HEK293 (cell line): ENCODE measurements around the gene MRRF.
A peak's percentile ranks its signal among the peaks of the same experiment; 100 is the strongest.

Experiments used
- CTCF ChIA-PET: fragments of 350-600 bp; formaldehyde crosslinking; extraction: SDS; loops from one replicate; lab custom pipeline; 2021; ENCODE audit warnings: antibody characterized with exemption; lab: Yijun Ruan, JAX
- POLR2A ChIA-PET: fragments of 300-600 bp; formaldehyde crosslinking; extraction: SDS; loops from one replicate; lab custom pipeline; 2020; ENCODE audit warnings: antibody characterized with exemption, inconsistent platforms; lab: Yijun Ruan, JAX
- H3K27ac ChIP-seq: fragments of 200-500 bp; sonication (Bioruptor generic); 2 replicates; pipeline ENCODE4 v1.5.1; 2014; ENCODE audit warnings: low read depth, low read length, control low read depth, inconsistent platforms; ENCODE audit errors: extremely low read depth
- H3K36me3 ChIP-seq, 2 experiments: fragments of 200-500 bp in 1 of 2; sonication (Bioruptor generic) in 1 of 2; 1 replicate in 1 of 2; 2 replicates in 1 of 2; pipeline ENCODE4 v1.5.1; 2014 to 2017; ENCODE audit warnings: inconsistent platforms in 2 of 2, low read length in 2 of 2; ENCODE audit not compliant: control insufficient read depth in 2 of 2, insufficient read depth in 1 of 2
- H3K4me1 ChIP-seq: fragments of 200-500 bp; sonication (Bioruptor generic); 2 replicates; pipeline ENCODE4 v1.5.1; 2014; ENCODE audit warnings: mild to moderate bottlenecking, low read length, inconsistent platforms; ENCODE audit not compliant: control insufficient read depth, insufficient read depth
- H3K4me3 ChIP-seq: 2 replicates; pipeline ENCODE4 v1.5.1; 2011; ENCODE audit warnings: low read depth, mild to moderate bottlenecking, control low read depth, low read length, moderate library complexity
- H3K9me3 ChIP-seq: fragments of 200-500 bp; sonication (Bioruptor generic); 2 replicates; pipeline ENCODE4 v1.5.1; 2014; ENCODE audit warnings: low read depth, low read length, inconsistent platforms; ENCODE audit not compliant: control insufficient read depth, insufficient read depth
- FEZF1 ChIP-seq: fragments of 450-650 bp; formaldehyde crosslinking; IDR thresholded peaks from 2 replicates; pipeline ENCODE4 v1.5.1; 2016; ENCODE audit warnings: missing biosample characterization, missing genetic modification characterization
- GLIS1 ChIP-seq: fragments of 450-650 bp; formaldehyde crosslinking; IDR thresholded peaks from 2 replicates; pipeline ENCODE4 v1.5.1; 2016; ENCODE audit warnings: missing biosample characterization, missing genetic modification characterization
- KLF7 ChIP-seq: fragments of 450-650 bp; formaldehyde crosslinking; IDR thresholded peaks from 2 replicates; pipeline ENCODE4 v1.5.1; 2016; ENCODE audit warnings: missing biosample characterization, missing genetic modification characterization, borderline replicate concordance
- ZBTB11 ChIP-seq: fragments of 450-650 bp; formaldehyde crosslinking; conservative IDR thresholded peaks from 2 replicates; pipeline ENCODE4 v1.5.1; 2016; ENCODE audit warnings: low read depth, missing biosample characterization, missing genetic modification characterization
- ZBTB48 ChIP-seq: fragments of 450-650 bp; formaldehyde crosslinking; IDR thresholded peaks from 2 replicates; pipeline ENCODE4 v1.5.1; 2016; ENCODE audit warnings: missing biosample characterization, missing genetic modification characterization
- ZFP3 ChIP-seq: fragments of 450-650 bp; formaldehyde crosslinking; IDR thresholded peaks from 2 replicates; pipeline ENCODE4 v1.5.1; 2016; ENCODE audit warnings: low read depth, missing biosample characterization, missing genetic modification characterization
- ZFP69B ChIP-seq: fragments of 450-650 bp; formaldehyde crosslinking; IDR thresholded peaks from 2 replicates; pipeline ENCODE4 v1.5.1; 2016; ENCODE audit warnings: missing biosample characterization, missing genetic modification characterization
- ZNF114 ChIP-seq: fragments of 450-650 bp; formaldehyde crosslinking; IDR thresholded peaks from 2 replicates; pipeline ENCODE4 v1.5.0; 2017; ENCODE audit warnings: missing biosample characterization, missing genetic modification characterization
- ZNF155 ChIP-seq: fragments of 450-650 bp; formaldehyde crosslinking; IDR thresholded peaks from 2 replicates; pipeline ENCODE4 v1.5.1; 2016; ENCODE audit warnings: missing biosample characterization, missing genetic modification characterization
- ZNF335 ChIP-seq: fragments of 450-650 bp; formaldehyde crosslinking; conservative IDR thresholded peaks from 2 replicates; pipeline ENCODE4 v1.5.1; 2016; ENCODE audit warnings: missing biosample characterization, missing genetic modification characterization
- ZNF398 ChIP-seq: fragments of 450-650 bp; formaldehyde crosslinking; IDR thresholded peaks from 2 replicates; pipeline ENCODE4 v1.5.1; 2017; ENCODE audit warnings: missing biosample characterization, missing genetic modification characterization
- ZNF404 ChIP-seq: fragments of 450-650 bp; formaldehyde crosslinking; IDR thresholded peaks from 2 replicates; pipeline ENCODE4 v1.5.1; 2017; ENCODE audit warnings: missing biosample characterization, missing genetic modification characterization
- ZNF416 ChIP-seq: fragments of 450-650 bp; formaldehyde crosslinking; IDR thresholded peaks from 2 replicates; pipeline ENCODE4 v1.5.1; 2016; ENCODE audit warnings: missing biosample characterization, missing genetic modification characterization
- ZNF501 ChIP-seq: fragments of 450-650 bp; formaldehyde crosslinking; IDR thresholded peaks from 2 replicates; pipeline ENCODE4 v1.5.1; 2016; ENCODE audit warnings: missing biosample characterization, missing genetic modification characterization
- ZNF561 ChIP-seq: fragments of 450-650 bp; IDR thresholded peaks from 2 replicates; pipeline ENCODE4 v1.5.1; 2018; ENCODE audit warnings: missing biosample characterization, missing genetic modification characterization, borderline replicate concordance
- ZNF768 ChIP-seq: fragments of 450-650 bp; formaldehyde crosslinking; IDR thresholded peaks from 2 replicates; pipeline ENCODE4 v1.5.1; 2018; ENCODE audit warnings: missing biosample characterization, mild to moderate bottlenecking, missing genetic modification characterization
- ZSCAN16 ChIP-seq: fragments of 450-650 bp; formaldehyde crosslinking; IDR thresholded peaks from 2 replicates; pipeline ENCODE4 v1.5.1; 2016; ENCODE audit warnings: missing biosample characterization, missing genetic modification characterization
- ZXDB ChIP-seq: fragments of 450-650 bp; formaldehyde crosslinking; IDR thresholded peaks from 2 replicates; pipeline ENCODE4 v1.5.1; 2016; ENCODE audit warnings: missing biosample characterization, missing genetic modification characterization
- TF ChIP-seq, protein P1 (sequence below): fragments of 450-650 bp; formaldehyde crosslinking; IDR thresholded peaks from 2 replicates; pipeline ENCODE4 v1.5.1; 2016; ENCODE audit warnings: missing biosample characterization, missing genetic modification characterization
- TF ChIP-seq, protein P2 (sequence below): fragments of 450-650 bp; formaldehyde crosslinking; IDR thresholded peaks from 2 replicates; pipeline ENCODE4 v1.5.0; 2017; ENCODE audit warnings: missing biosample characterization, missing genetic modification characterization, borderline replicate concordance
- TF ChIP-seq, protein P3 (sequence below): fragments of 450-650 bp; formaldehyde crosslinking; optimal IDR thresholded peaks from 2 replicates; pipeline ENCODE3; 2016; ENCODE audit warnings: missing biosample characterization, mild to moderate bottlenecking, missing genetic modification characterization
- TF ChIP-seq, protein P4 (sequence below): fragments of 450-650 bp; formaldehyde crosslinking; IDR thresholded peaks from 2 replicates; pipeline ENCODE4 v1.5.1; 2016; ENCODE audit warnings: missing biosample characterization, missing genetic modification characterization
- TF ChIP-seq, protein P5 (sequence below): fragments of 450-650 bp; formaldehyde crosslinking; IDR thresholded peaks from 2 replicates; pipeline ENCODE4 v1.5.1; 2017; ENCODE audit warnings: missing biosample characterization, missing genetic modification characterization

MRRF gene

GRCh38 chr9:122227575-122227900 lies 37.1 kb upstream of the MRRF start:
- Histone ChIP-seq H3K4me3 (no peak overlapping the region), H3K36me3 (no peaks in the 10 kb centered on the region), H3K9me3 (no peaks in the 10 kb centered on the region), H3K4me1 (no peaks in the 10 kb centered on the region), H3K27ac (no peak overlapping the region)
- TF ChIP-seq ZNF398 (peak; percentile 20; the same call in 1 of the 2 replicates), KLF7 (no peak), ZNF768 (no peak), ZBTB11 (tag by site-specific recombination) (peak; percentile 53), ZNF114 (tag by site-specific recombination) (no peak), ZFP69B (tag by site-specific recombination) (no peak), ZNF404 (no peak), GLIS1 (tag by site-specific recombination) (peak; percentile 82), ZNF501 (tag by site-specific recombination) (no peak), ZNF416 (tag by site-specific recombination) (no peak)
- TF ChIP-seq, protein P1, sequence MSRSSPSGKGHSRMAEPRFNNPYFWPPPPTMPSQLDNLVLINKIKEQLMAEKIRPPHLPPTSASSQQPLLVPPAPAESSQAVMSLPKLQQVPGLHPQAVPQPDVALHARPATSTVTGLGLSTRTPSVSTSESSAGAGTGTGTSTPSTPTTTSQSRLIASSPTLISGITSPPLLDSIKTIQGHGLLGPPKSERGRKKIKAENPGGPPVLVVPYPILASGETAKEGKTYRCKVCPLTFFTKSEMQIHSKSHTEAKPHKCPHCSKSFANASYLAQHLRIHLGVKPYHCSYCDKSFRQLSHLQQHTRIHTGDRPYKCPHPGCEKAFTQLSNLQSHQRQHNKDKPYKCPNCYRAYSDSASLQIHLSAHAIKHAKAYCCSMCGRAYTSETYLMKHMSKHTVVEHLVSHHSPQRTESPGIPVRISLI (tag by site-specific recombination) = no peak
- TF ChIP-seq, protein P2, sequence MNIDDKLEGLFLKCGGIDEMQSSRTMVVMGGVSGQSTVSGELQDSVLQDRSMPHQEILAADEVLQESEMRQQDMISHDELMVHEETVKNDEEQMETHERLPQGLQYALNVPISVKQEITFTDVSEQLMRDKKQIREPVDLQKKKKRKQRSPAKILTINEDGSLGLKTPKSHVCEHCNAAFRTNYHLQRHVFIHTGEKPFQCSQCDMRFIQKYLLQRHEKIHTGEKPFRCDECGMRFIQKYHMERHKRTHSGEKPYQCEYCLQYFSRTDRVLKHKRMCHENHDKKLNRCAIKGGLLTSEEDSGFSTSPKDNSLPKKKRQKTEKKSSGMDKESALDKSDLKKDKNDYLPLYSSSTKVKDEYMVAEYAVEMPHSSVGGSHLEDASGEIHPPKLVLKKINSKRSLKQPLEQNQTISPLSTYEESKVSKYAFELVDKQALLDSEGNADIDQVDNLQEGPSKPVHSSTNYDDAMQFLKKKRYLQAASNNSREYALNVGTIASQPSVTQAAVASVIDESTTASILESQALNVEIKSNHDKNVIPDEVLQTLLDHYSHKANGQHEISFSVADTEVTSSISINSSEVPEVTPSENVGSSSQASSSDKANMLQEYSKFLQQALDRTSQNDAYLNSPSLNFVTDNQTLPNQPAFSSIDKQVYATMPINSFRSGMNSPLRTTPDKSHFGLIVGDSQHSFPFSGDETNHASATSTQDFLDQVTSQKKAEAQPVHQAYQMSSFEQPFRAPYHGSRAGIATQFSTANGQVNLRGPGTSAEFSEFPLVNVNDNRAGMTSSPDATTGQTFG (tag by site-specific recombination) = no peak
- POLR2A ChIA-PET = interaction anchor here (1.9 kb wide), 1 partner anchor 13 kb away, joined by 8 read pairs; no protein-coding TSS in a partner anchor
- CTCF ChIA-PET = no interaction called here

DNA sequence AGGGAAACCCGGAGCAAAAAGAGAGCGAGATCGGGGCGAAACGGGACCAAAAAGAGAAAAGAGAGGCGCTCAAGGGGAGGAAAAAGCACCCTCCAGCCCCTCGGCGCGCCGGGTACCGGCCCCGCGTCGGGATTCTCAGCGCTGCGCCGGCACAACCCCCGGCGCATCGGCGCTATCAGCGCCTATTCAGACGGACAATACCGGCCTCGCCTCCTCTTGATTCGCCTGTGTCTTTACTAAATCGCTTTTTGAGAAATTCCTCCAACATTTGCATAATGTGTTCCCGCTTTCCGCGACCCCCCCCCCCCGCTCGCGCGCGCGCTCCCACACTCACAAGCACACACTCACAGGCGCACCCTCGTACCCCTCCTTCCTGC lies 36.5 kb upstream of the MRRF start:
- Histone ChIP-seq H3K27ac (no peak overlapping the region; the same call in 1 of the 2 replicates), H3K9me3 (no peaks in the 10 kb centered on the region), H3K36me3 (no peaks in the 10 kb centered on the region), H3K4me1 (no peaks in the 10 kb centered on the region), H3K4me3 (peak overlapping the region; percentile 46)
- POLR2A ChIA-PET = interaction anchor here (1.9 kb wide), 1 partner anchor 14 kb away, joined by 8 read pairs; no protein-coding TSS in a partner anchor
- CTCF ChIA-PET = no interaction called here
- TF ChIP-seq, protein P3, sequence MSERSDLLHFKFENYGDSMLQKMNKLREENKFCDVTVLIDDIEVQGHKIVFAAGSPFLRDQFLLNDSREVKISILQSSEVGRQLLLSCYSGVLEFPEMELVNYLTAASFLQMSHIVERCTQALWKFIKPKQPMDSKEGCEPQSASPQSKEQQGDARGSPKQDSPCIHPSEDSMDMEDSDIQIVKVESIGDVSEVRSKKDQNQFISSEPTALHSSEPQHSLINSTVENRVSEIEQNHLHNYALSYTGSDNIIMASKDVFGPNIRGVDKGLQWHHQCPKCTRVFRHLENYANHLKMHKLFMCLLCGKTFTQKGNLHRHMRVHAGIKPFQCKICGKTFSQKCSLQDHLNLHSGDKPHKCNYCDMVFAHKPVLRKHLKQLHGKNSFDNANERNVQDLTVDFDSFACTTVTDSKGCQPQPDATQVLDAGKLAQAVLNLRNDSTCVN (tag by site-specific recombination) = peak; percentile 83
- TF ChIP-seq ZFP3 (tag by site-specific recombination) (no peak), ZNF335 (tag by site-specific recombination) (peak; percentile 80), ZNF561 (no peak), ZSCAN16 (tag by site-specific recombination) (no peak), FEZF1 (no peak), ZNF155 (tag by site-specific recombination) (no peak), ZXDB (0 out of 2 replicates have a peak, but pooled peaks have one; percentile 14), ZBTB48 (tag by site-specific recombination) (no peak)
- TF ChIP-seq, protein P4, sequence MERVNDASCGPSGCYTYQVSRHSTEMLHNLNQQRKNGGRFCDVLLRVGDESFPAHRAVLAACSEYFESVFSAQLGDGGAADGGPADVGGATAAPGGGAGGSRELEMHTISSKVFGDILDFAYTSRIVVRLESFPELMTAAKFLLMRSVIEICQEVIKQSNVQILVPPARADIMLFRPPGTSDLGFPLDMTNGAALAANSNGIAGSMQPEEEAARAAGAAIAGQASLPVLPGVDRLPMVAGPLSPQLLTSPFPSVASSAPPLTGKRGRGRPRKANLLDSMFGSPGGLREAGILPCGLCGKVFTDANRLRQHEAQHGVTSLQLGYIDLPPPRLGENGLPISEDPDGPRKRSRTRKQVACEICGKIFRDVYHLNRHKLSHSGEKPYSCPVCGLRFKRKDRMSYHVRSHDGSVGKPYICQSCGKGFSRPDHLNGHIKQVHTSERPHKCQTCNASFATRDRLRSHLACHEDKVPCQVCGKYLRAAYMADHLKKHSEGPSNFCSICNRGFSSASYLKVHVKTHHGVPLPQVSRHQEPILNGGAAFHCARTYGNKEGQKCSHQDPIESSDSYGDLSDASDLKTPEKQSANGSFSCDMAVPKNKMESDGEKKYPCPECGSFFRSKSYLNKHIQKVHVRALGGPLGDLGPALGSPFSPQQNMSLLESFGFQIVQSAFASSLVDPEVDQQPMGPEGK (tag by site-specific recombination) = 0 out of 2 replicates have a peak, but pooled peaks have one; percentile 12
- TF ChIP-seq, protein P5, sequence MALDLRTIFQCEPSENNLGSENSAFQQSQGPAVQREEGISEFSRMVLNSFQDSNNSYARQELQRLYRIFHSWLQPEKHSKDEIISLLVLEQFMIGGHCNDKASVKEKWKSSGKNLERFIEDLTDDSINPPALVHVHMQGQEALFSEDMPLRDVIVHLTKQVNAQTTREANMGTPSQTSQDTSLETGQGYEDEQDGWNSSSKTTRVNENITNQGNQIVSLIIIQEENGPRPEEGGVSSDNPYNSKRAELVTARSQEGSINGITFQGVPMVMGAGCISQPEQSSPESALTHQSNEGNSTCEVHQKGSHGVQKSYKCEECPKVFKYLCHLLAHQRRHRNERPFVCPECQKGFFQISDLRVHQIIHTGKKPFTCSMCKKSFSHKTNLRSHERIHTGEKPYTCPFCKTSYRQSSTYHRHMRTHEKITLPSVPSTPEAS = 0 out of 2 replicates have a peak, but pooled peaks have one; percentile 34
